ENCODE measurements around the gene PCDH12.

PCDH12 gene

GRCh38 chr5:141958113-141958512, at the start of gene PCDH12:
Gene PCDH12 (minus strand): TSS chr5:141958202. CDS start chr5:141957851, 351 bp downstream.
- H3K4me3 ChIP-seq (ENCODE audit: low read depth, low read length) = no peak within 1 kb of the TSS
- TF ChIP-seq CTCF (IDR thresholded peaks at IDR 0.05; ENCODE audit: low read depth, low read length, missing control alignments) = no peak
- DNase-seq (ENCODE audit: low read depth) = no peak

GRCh38 chr5:142007237-142007544, 49.2 kb upstream of the PCDH12 start:
- no peak for TF ChIP-seq CTCF (IDR thresholded peaks at IDR 0.05; ENCODE audit: low read depth, low read length, missing control alignments)
- H3K4me3 ChIP-seq (ENCODE audit: low read depth, low read length) = no peak overlapping the region
- DNase-seq (ENCODE audit: low read depth) = no peak

- TF ChIP-seq CTCF (IDR thresholded peaks at IDR 0.05; ENCODE audit: low read depth, low read length, missing control alignments) = no peak
- no peak overlapping the region for H3K4me3 ChIP-seq (ENCODE audit: low read depth, low read length)
- no peak for DNase-seq (ENCODE audit: low read depth)
These were observed 48.6 kb upstream of the PCDH12 start for GRCh38 chr5:142006363-142007236.

GRCh38 chr5:142003266-142003800, 45.3 kb upstream of the PCDH12 start:
- DNase-seq (ENCODE audit: low read depth) = no peak
- no peak for TF ChIP-seq CTCF (IDR thresholded peaks at IDR 0.05; ENCODE audit: low read depth, low read length, missing control alignments)
- no peak overlapping the region for H3K4me3 ChIP-seq (ENCODE audit: low read depth, low read length)

GRCh38 chr5:142000704-142001484, 42.9 kb upstream of the PCDH12 start:
- no peak for DNase-seq (ENCODE audit: low read depth)
- no peak overlapping the region for H3K4me3 ChIP-seq (ENCODE audit: low read depth, low read length)
- TF ChIP-seq CTCF (IDR thresholded peaks at IDR 0.05; ENCODE audit: low read depth, low read length, missing control alignments) = peak; percentile 42

GRCh38 chr5:142000173-142000572, 42.2 kb upstream of the PCDH12 start:
- TF ChIP-seq CTCF (IDR thresholded peaks at IDR 0.05; ENCODE audit: low read depth, low read length, missing control alignments) = no peak
- H3K4me3 ChIP-seq (ENCODE audit: low read depth, low read length) = no peak overlapping the region
- no peak for DNase-seq (ENCODE audit: low read depth)

Data from GM12864 (cell line).